ENCODE data around the gene CABP4. TPM values are rescaled to one million over a fixed set of nuclear protein-coding genes. Genes with fewer than 3 reads are reported as not detected.
A peak's percentile ranks its signal among the peaks of the same experiment; 100 is the strongest.

CABP4 gene
- total RNA-seq, 1 experiment from 2014 or later = not detected

DNA sequence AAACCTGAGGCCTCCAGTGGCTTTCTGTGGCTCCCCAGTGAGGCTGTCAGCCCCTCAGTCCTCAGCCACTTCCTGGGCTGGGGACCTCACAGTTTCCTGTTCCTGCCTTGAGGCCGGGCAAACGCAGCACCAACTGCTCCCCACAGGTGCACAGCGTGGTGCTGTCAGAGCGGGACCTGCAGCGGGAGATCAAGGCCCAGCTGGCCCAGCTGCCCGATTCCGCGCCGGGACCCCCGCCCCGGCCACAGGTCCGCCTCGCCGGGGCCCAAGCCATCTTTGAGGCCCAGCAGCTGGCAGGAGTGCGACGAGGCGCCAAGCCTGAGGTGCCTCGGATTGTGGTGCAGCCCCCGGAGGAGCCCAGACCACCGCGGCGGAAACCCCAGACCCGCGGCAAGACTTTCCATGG lies 45.9 kb upstream of the CABP4 start:
- H3K27me3 ChIP-seq (replicated peaks; ENCODE audit: control insufficient read depth, insufficient read depth, low read length) = no peaks in the 10 kb centered on the region
- no peaks in the 10 kb centered on the region for H3K9me3 Mint-ChIP-seq (ENCODE audit: unreplicated experiment)
- no peak overlapping the region for H3K4me3 Mint-ChIP-seq (ENCODE audit: unreplicated experiment)
- no peak overlapping the region for H3K4me3 ChIP-seq (ENCODE audit: low read depth, low read length)
- TF ChIP-seq, protein P1, sequence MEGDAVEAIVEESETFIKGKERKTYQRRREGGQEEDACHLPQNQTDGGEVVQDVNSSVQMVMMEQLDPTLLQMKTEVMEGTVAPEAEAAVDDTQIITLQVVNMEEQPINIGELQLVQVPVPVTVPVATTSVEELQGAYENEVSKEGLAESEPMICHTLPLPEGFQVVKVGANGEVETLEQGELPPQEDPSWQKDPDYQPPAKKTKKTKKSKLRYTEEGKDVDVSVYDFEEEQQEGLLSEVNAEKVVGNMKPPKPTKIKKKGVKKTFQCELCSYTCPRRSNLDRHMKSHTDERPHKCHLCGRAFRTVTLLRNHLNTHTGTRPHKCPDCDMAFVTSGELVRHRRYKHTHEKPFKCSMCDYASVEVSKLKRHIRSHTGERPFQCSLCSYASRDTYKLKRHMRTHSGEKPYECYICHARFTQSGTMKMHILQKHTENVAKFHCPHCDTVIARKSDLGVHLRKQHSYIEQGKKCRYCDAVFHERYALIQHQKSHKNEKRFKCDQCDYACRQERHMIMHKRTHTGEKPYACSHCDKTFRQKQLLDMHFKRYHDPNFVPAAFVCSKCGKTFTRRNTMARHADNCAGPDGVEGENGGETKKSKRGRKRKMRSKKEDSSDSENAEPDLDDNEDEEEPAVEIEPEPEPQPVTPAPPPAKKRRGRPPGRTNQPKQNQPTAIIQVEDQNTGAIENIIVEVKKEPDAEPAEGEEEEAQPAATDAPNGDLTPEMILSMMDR (IDR thresholded peaks at IDR 0.05; ENCODE audit: insufficient read depth in 1 of 2, low read depth in 1 of 2, low read length in 1 of 2, severe bottlenecking in 1 of 2, unreplicated experiment in 1 of 2) = no peak
- no peaks in the 10 kb centered on the region for H3K4me1 ChIP-seq
- intact Hi-C loops (cut with micrococcal nuclease; ENCODE audit: unreplicated experiment) = no loop called here
- H3K27me3 Mint-ChIP-seq (ENCODE audit: insufficient read depth, unreplicated experiment) = no peaks in the 10 kb centered on the region
- ChIA-PET POLR2A (no interaction called here), CTCF (no interaction called here)
- peaks cover 7% of the 10 kb centered on the region for H3K4me1 Mint-ChIP-seq (ENCODE audit: low read depth, unreplicated experiment)
- peaks cover 6% of the 10 kb centered on the region for H3K36me3 Mint-ChIP-seq (ENCODE audit: insufficient read depth, unreplicated experiment)
- DNase-seq = no peak
- no peaks in the 10 kb centered on the region for H3K36me3 ChIP-seq (ENCODE audit: control insufficient read depth, insufficient read depth, low read length)
- no TSS peak for BruUV-seq (replicated peaks)
- no peak overlapping the region for H3K27ac Mint-ChIP-seq (ENCODE audit: unreplicated experiment)
- no peaks in the 10 kb centered on the region for H3K9me3 ChIP-seq

DNA sequence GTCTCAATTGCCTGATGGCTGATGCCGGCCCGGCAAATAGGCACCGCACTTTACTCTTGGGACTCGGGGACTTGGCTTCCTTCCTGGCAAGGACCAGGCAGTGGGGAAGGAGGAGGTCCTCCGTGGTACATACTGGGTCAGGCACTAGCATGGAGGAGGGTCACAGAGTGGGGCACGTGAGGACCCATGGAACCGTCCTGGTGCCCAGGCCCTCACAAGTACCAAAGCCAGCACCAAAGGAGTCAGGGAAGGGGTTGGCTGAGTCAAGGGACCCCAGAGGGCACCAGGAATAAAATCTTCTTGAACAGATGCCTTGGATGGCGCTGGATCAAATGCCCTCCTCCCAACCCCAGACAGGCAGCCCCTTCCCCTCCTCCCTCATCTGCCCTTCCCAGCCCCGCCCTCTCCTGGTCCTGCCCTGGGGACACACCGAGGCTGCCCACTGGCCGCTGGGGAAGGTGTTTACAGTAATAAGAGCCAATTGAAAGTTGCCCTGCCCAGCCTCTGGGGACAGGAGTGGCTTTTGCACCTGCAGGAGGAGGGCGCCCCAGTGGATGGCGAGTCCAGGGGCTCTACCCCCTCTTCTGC lies 45.3 kb upstream of the CABP4 start:
- H3K4me3 ChIP-seq (ENCODE audit: low read depth, low read length) = no peak overlapping the region
- CTCF ChIA-PET = no interaction called here

DNA sequence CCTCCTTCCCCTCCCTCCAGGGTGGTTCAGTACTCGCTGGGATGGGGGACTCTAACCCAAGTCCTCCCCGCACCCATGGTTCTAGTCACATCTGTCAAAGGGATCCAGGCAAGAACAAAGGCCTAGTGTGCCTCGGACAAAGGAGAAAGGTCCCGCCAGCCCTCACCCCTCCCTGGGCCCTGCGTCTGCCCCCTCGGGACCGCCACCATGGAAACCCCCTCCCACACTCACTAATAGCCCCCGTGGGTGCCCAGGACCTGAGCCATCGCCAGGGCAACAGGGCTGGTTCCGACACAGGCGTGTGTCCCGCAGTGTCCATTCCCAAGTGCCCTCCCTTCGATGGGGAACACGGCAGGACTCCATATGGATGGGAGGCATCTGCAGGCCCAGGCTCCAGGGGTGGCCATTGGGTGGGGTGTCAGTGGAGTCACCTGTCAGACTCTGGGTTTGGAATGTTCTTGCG lies 44.8 kb upstream of the CABP4 start:
- peaks cover 11% of the 10 kb centered on the region for H3K4me1 Mint-ChIP-seq (ENCODE audit: low read depth, unreplicated experiment)
- Histone ChIP-seq H3K4me3 (ENCODE audit: low read depth, low read length) (no peak overlapping the region), H3K9me3 (no peaks in the 10 kb centered on the region), H3K27me3 (replicated peaks; ENCODE audit: control insufficient read depth, insufficient read depth, low read length) (no peaks in the 10 kb centered on the region), H3K4me1 (peaks cover 4% of the 10 kb centered on the region; the same call in 1 of the 2 replicates), H3K36me3 (ENCODE audit: control insufficient read depth, insufficient read depth, low read length) (no peaks in the 10 kb centered on the region)
- no peak overlapping the region for H3K4me3 Mint-ChIP-seq (ENCODE audit: unreplicated experiment)
- TF ChIP-seq, protein P1 (IDR thresholded peaks at IDR 0.05; ENCODE audit: insufficient read depth in 1 of 2, low read depth in 1 of 2, low read length in 1 of 2, severe bottlenecking in 1 of 2, unreplicated experiment in 1 of 2) = no peak
- ChIA-PET POLR2A (no interaction called here), CTCF (no interaction called here)
- no TSS peak for BruUV-seq (replicated peaks)
- intact Hi-C loops (cut with micrococcal nuclease; ENCODE audit: unreplicated experiment) = no loop called here
- H3K36me3 Mint-ChIP-seq (ENCODE audit: insufficient read depth, unreplicated experiment) = peaks cover 6% of the 10 kb centered on the region
- no peaks in the 10 kb centered on the region for H3K9me3 Mint-ChIP-seq (ENCODE audit: unreplicated experiment)
- DNase-seq = no peak
- H3K27me3 Mint-ChIP-seq (ENCODE audit: insufficient read depth, unreplicated experiment) = no peaks in the 10 kb centered on the region
- H3K27ac Mint-ChIP-seq (ENCODE audit: unreplicated experiment) = no peak overlapping the region

More for the DNA sequence above, 45.3 kb upstream of the CABP4 start:
- Histone ChIP-seq H3K4me1 (peaks cover 2% of the 10 kb centered on the region; the same call in 1 of the 2 replicates), H3K36me3 (ENCODE audit: control insufficient read depth, insufficient read depth, low read length) (no peaks in the 10 kb centered on the region), H3K27me3 (replicated peaks; ENCODE audit: control insufficient read depth, insufficient read depth, low read length) (no peaks in the 10 kb centered on the region), H3K9me3 (no peaks in the 10 kb centered on the region)
- H3K27me3 Mint-ChIP-seq (ENCODE audit: insufficient read depth, unreplicated experiment) = no peaks in the 10 kb centered on the region
- H3K27ac Mint-ChIP-seq (ENCODE audit: unreplicated experiment) = no peak overlapping the region
- TF ChIP-seq, protein P1 (IDR thresholded peaks at IDR 0.05; ENCODE audit: insufficient read depth in 1 of 2, low read depth in 1 of 2, low read length in 1 of 2, severe bottlenecking in 1 of 2, unreplicated experiment in 1 of 2) = no peak
- intact Hi-C loops (cut with micrococcal nuclease; ENCODE audit: unreplicated experiment) = no loop called here
- H3K36me3 Mint-ChIP-seq (ENCODE audit: insufficient read depth, unreplicated experiment) = peaks cover 6% of the 10 kb centered on the region
- DNase-seq = peak; percentile 63 to 71
- no TSS peak for BruUV-seq (replicated peaks)
- POLR2A ChIA-PET = no interaction called here
- peaks cover 8% of the 10 kb centered on the region for H3K4me1 Mint-ChIP-seq (ENCODE audit: low read depth, unreplicated experiment)
- no peak overlapping the region for H3K4me3 Mint-ChIP-seq (ENCODE audit: unreplicated experiment)
- no peaks in the 10 kb centered on the region for H3K9me3 Mint-ChIP-seq (ENCODE audit: unreplicated experiment)
